IMR-90 (cell line): Measurements from ENCODE around the gene STARD7. TPM values are rescaled to one million over a fixed set of nuclear protein-coding genes. Genes with fewer than 3 reads are reported as not detected.

Source experiments
- ATAC-seq: fragments of 200-7000 bp; cut with Tn5 transposase; 2 replicates; pipeline ENCODE4 v1.9.1; 2020; ENCODE audit warnings: low read depth, mild to moderate bottlenecking, moderate library complexity
- BruUV-seq: library from RNA; stranded (reverse); fragments of 400-500 nt; replicated peaks from 2 replicates; lab custom pipeline; 2021; lab: Mats Ljungman, UMichigan
- CTCF ChIA-PET: fragments of 300-600 bp; formaldehyde crosslinking; extraction: SDS; loops from one replicate; lab custom pipeline; 2021; ENCODE audit warnings: antibody characterized with exemption; lab: Yijun Ruan, JAX
- POLR2A ChIA-PET: fragments of 300-600 bp; sonication (Branson Sonifier 250); formaldehyde crosslinking; loops from one replicate; lab custom pipeline; 2022; ENCODE audit warnings: antibody characterized with exemption; ENCODE audit not compliant: unreplicated experiment; lab: Charles Lee
- DNase-seq: peaks from one replicate; pipeline ENCODE4 v3.0.0; 2013
- H2AFZ ChIP-seq: replicated peaks from 2 replicates; pipeline ENCODE3; 2013; ENCODE audit warnings: low read length, mild to moderate bottlenecking; ENCODE audit not compliant: poor library complexity
- H2AK5ac ChIP-seq: 2 replicates; pipeline ENCODE4 v1.6.1; 2013; ENCODE audit warnings: low read depth, low read length, inconsistent platforms
- H2AK9ac ChIP-seq: replicated peaks from 2 replicates; pipeline ENCODE3; 2013; ENCODE audit warnings: mild to moderate bottlenecking, low read depth, low read length, moderate library complexity; ENCODE audit not compliant: poor library complexity
- H2BK120ac ChIP-seq: 2 replicates; pipeline ENCODE4 v1.6.1; 2013; ENCODE audit warnings: low read depth, low read length, inconsistent platforms
- H2BK15ac ChIP-seq: 3 replicates; pipeline ENCODE4 v1.6.1; 2013; ENCODE audit warnings: low read depth, low read length, inconsistent platforms
- H2BK20ac ChIP-seq: 2 replicates; pipeline ENCODE4 v1.6.1; 2013; ENCODE audit warnings: low read depth, mild to moderate bottlenecking, inconsistent platforms, low read length, moderate library complexity
- H2BK5ac ChIP-seq: 2 replicates; pipeline ENCODE4 v1.6.1; 2013; ENCODE audit warnings: mild to moderate bottlenecking, low read depth, low read length, inconsistent platforms; ENCODE audit not compliant: poor library complexity, severe bottlenecking
- H3K14ac ChIP-seq: replicated peaks from 2 replicates; pipeline ENCODE4 v1.6.1; 2013; ENCODE audit warnings: low read depth, low read length, inconsistent platforms
- H3K18ac ChIP-seq: 2 replicates; pipeline ENCODE4 v1.6.1; 2013; ENCODE audit warnings: low read depth, low read length, control low read depth
- H3K23ac ChIP-seq: 2 replicates; pipeline ENCODE4 v1.6.1; 2013; ENCODE audit warnings: low read depth, low read length, inconsistent platforms
- H3K27ac ChIP-seq: 2 replicates; pipeline ENCODE4 v1.5.1; 2013; ENCODE audit warnings: mild to moderate bottlenecking, control low read depth, low read length; ENCODE audit not compliant: insufficient read depth
- H3K27me3 ChIP-seq: 2 replicates; pipeline ENCODE4 v1.6.1; 2013; ENCODE audit warnings: low read length; ENCODE audit not compliant: control insufficient read depth, insufficient read depth
- H3K36me3 ChIP-seq: 2 replicates; pipeline ENCODE4 v1.6.1; 2013; ENCODE audit warnings: low read length, mixed read lengths; ENCODE audit not compliant: control insufficient read depth, insufficient read depth
- H3K4ac ChIP-seq: 2 replicates; pipeline ENCODE4 v1.6.1; 2013; ENCODE audit warnings: low read depth, low read length, inconsistent platforms
- H3K4me1 ChIP-seq: 2 replicates; pipeline ENCODE4 v1.6.1; 2013; ENCODE audit warnings: low read length, mixed read lengths; ENCODE audit not compliant: control insufficient read depth, insufficient read depth
- H3K4me2 ChIP-seq: 2 replicates; pipeline ENCODE4 v1.6.1; 2013; ENCODE audit warnings: low read depth, mild to moderate bottlenecking, control low read depth, low read length, moderate library complexity
- H3K4me3 ChIP-seq: 2 replicates; pipeline ENCODE4 v1.5.1; 2013; ENCODE audit warnings: low read depth, mild to moderate bottlenecking, control low read depth, low read length, moderate library complexity; ENCODE audit not compliant: insufficient read depth
- H3K56ac ChIP-seq: 2 replicates; pipeline ENCODE4 v1.6.1; 2013; ENCODE audit warnings: low read length, inconsistent platforms; ENCODE audit not compliant: insufficient read depth; ENCODE audit errors: extremely low read depth
- H3K79me1 ChIP-seq, 2 experiments: 2 replicates each; pipeline ENCODE4 v1.6.1; 2013; ENCODE audit warnings: low read length in 2 of 2, inconsistent platforms in 1 of 2, low read depth in 1 of 2
- H3K9ac ChIP-seq: 2 replicates; pipeline ENCODE4 v1.6.1; 2013; ENCODE audit warnings: low read depth, low read length, control low read depth
- H3K9me1 ChIP-seq: 2 replicates; pipeline ENCODE4 v1.6.1; 2013; ENCODE audit warnings: low read length, inconsistent platforms; ENCODE audit not compliant: insufficient read depth
- H3K9me3 ChIP-seq: 2 replicates; pipeline ENCODE4 v1.6.1; 2013; ENCODE audit warnings: low read length; ENCODE audit not compliant: control insufficient read depth, insufficient read depth
- H4K20me1 ChIP-seq: 2 replicates; pipeline ENCODE4 v1.6.1; 2013; ENCODE audit warnings: low read length, inconsistent platforms; ENCODE audit not compliant: insufficient read depth
- H4K5ac ChIP-seq: 2 replicates; pipeline ENCODE4 v1.6.1; 2013; ENCODE audit warnings: mild to moderate bottlenecking, low read depth, low read length, control low read depth
- H4K8ac ChIP-seq, 2 experiments: 2 replicates each; pipeline ENCODE4 v1.6.1; 2013; ENCODE audit warnings: low read depth in 2 of 2, low read length in 2 of 2, control low read depth in 1 of 2, inconsistent platforms in 1 of 2
- H4K91ac ChIP-seq: 2 replicates; pipeline ENCODE4 v1.6.1; 2013; ENCODE audit warnings: low read depth, low read length, inconsistent platforms; ENCODE audit not compliant: insufficient read depth
- BHLHE40 ChIP-seq: fragments of 150-350 bp; IDR thresholded peaks from 2 replicates; pipeline ENCODE4 v1.6.1; 2016; ENCODE audit warnings: mild to moderate bottlenecking, low read depth, low read length
- CEBPB ChIP-seq: IDR thresholded peaks from 2 replicates; pipeline ENCODE4 v1.6.1; 2012; ENCODE audit warnings: low read depth, low read length, improper control_type of control experiment
- CHD1 ChIP-seq: IDR thresholded peaks from 2 replicates; pipeline ENCODE4 v1.6.1; 2012; ENCODE audit warnings: low read depth, low read length, improper control_type of control experiment
- CTCF ChIP-seq: conservative IDR thresholded peaks from 2 replicates; pipeline ENCODE4 v1.5.1; 2012; ENCODE audit warnings: mild to moderate bottlenecking, low read depth, low read length, improper control_type of control experiment
- ELK1 ChIP-seq: fragments of 150-350 bp; IDR thresholded peaks from 2 replicates; pipeline ENCODE4 v1.6.1; 2016; ENCODE audit warnings: low read depth, mild to moderate bottlenecking, low read length, moderate library complexity, borderline replicate concordance
- FOS ChIP-seq: fragments of 150-350 bp; IDR thresholded peaks from 2 replicates; pipeline ENCODE4 v1.6.1; 2016; ENCODE audit warnings: low read depth, low read length
- MAFK ChIP-seq: IDR thresholded peaks from 2 replicates; pipeline ENCODE4 v1.6.1; 2012; ENCODE audit warnings: low read depth, low read length, improper control_type of control experiment
- MAZ ChIP-seq: IDR thresholded peaks from 2 replicates; pipeline ENCODE4 v1.6.1; 2012; ENCODE audit warnings: low read depth, mild to moderate bottlenecking, low read length, improper control_type of control experiment, moderate library complexity, borderline replicate concordance
- MXI1 ChIP-seq: IDR thresholded peaks from 2 replicates; pipeline ENCODE4 v1.6.1; 2012; ENCODE audit warnings: low read depth, mild to moderate bottlenecking, low read length, moderate library complexity, borderline replicate concordance
- NFE2L2 ChIP-seq: fragments of 150-350 bp; IDR thresholded peaks from 2 replicates; pipeline ENCODE4 v1.6.1; 2016; ENCODE audit warnings: low read depth, mild to moderate bottlenecking, low read length
- POLR2A ChIP-seq: IDR thresholded peaks from 2 replicates; pipeline ENCODE4 v1.6.1; 2012; ENCODE audit warnings: mild to moderate bottlenecking, low read depth, low read length
- RAD21 ChIP-seq: IDR thresholded peaks from 2 replicates; pipeline ENCODE4 v1.6.1; 2012; ENCODE audit warnings: low read length, improper control_type of control experiment
- RCOR1 ChIP-seq: IDR thresholded peaks from 2 replicates; pipeline ENCODE4 v1.6.1; 2012; ENCODE audit warnings: mild to moderate bottlenecking, low read length, improper control_type of control experiment; ENCODE audit not compliant: insufficient replicate concordance
- RFX5 ChIP-seq: IDR thresholded peaks from 2 replicates; pipeline ENCODE4 v1.8.0; 2012; ENCODE audit warnings: low read depth, mild to moderate bottlenecking, low read length, moderate library complexity
- SMC3 ChIP-seq: fragments of 150-350 bp; IDR thresholded peaks from 2 replicates; pipeline ENCODE4 v1.6.1; 2016; ENCODE audit warnings: low read depth, mild to moderate bottlenecking, antibody characterized with exemption, low read length, moderate library complexity
- USF2 ChIP-seq: fragments of 150-350 bp; IDR thresholded peaks from 2 replicates; pipeline ENCODE4 v1.6.1; 2017; ENCODE audit warnings: mild to moderate bottlenecking, antibody characterized with exemption, low read length, low read depth
- WGBS, 2 experiments: methylation state at CpG; one replicate each; pipeline versions ENCODE4 v1.1.5 to v1.1.7; 2013; ENCODE audit warnings: missing lambda C conversion rate in 2 of 2; ENCODE audit not compliant: insufficient read length in 1 of 2; ENCODE audit errors: extremely low coverage in 2 of 2; 5-methylcytosine and 5-hydroxymethylcytosine counted together
- dilution Hi-C: fragments of 300-500 bp; cut with HindIII; formaldehyde crosslinking; loops from one replicate; pipeline ENCODE4 v1.14.3; 2018; ENCODE audit warnings: low sequenced_read_pairs; ENCODE audit not compliant: unreplicated experiment
- in situ Hi-C: fragments of 300-500 bp; cut with MboI; formaldehyde crosslinking; loops from 3 replicates; pipeline ENCODE4 v1.14.3; 2019; ENCODE audit warnings: low sequenced_read_pairs, inconsistent platforms, mixed read lengths
- intact Hi-C: fragments of 100-400 bp; cut with micrococcal nuclease; formaldehyde crosslinking; loops from 2 replicates; pipeline ENCODE4 v1.10.0; 2022
- polyA plus RNA-seq, 3 experiments: library from polyadenylated mRNA; depleted of rRNA; stranded (reverse); fragments of >200 nt; gene quantifications; 2 replicates each; pipeline ENCODE4 v1.2.3, GENCODE V29; 2012; ENCODE audit warnings: low replicate concordance in 1 of 3
- total RNA-seq: library from RNA; depleted of rRNA; stranded (reverse); fragments of >200 nt; gene quantifications from 2 replicates; pipeline ENCODE4 v1.2.3, GENCODE V29; 2012

The STARD7 gene
- total and polyA plus RNA-seq, 2 of the 4 experiments (the other 2 are of a cell fraction), result 61.7 to 138 TPM

GRCh38 chr2:96143231-96143847 lies 65.3 kb downstream of the STARD7 start:
- no peak overlapping the region for H3K4me2 ChIP-seq
- no peak overlapping the region for H2BK20ac ChIP-seq
- TF ChIP-seq ELK1 (no peak), FOS (no peak), USF2 (no peak), RAD21 (no peak), POLR2A (no peak), MAZ (no peak), CEBPB (no peak), NFE2L2 (no peak), RCOR1 (no peak), MAFK (no peak), BHLHE40 (no peak), CTCF (no peak), RFX5 (no peak), MXI1 (no peak), CHD1 (no peak), SMC3 (no peak)
- no peak overlapping the region for H2AFZ ChIP-seq
- 89% methylated on average over 3 of the region's 10 CpGs; no CpG with 5 or more reads in 1 of the 2 experiments for WGBS, 2 experiments
- H2BK15ac ChIP-seq, result no peak overlapping the region
- H3K9me1 ChIP-seq, result no peaks in the 10 kb centered on the region
- H3K18ac ChIP-seq, result no peak overlapping the region
- H4K5ac ChIP-seq, result no peak overlapping the region
- no TSS peak for BruUV-seq
- H3K9ac ChIP-seq, result no peak overlapping the region
- H3K9me3 ChIP-seq, result no peaks in the 10 kb centered on the region
- no peak overlapping the region for H4K8ac ChIP-seq
- H2AK9ac ChIP-seq, result no peak overlapping the region
- ChIA-PET CTCF (interaction anchor here (1.3 kb wide), 1 partner anchor 31 kb away, joined by 4 read pairs; no protein-coding TSS in a partner anchor), POLR2A (no interaction called here)
- no peak overlapping the region for H2AK5ac ChIP-seq
- H2BK5ac ChIP-seq, result no peak overlapping the region
- no peak overlapping the region for H3K4ac ChIP-seq
- peaks cover 0 to 4% of the 10 kb centered on the region in 2 experiments; a peak in 1 of 4 replicates for H3K79me1 ChIP-seq
- dilution Hi-C loops, result no loop called here
- H3K27me3 ChIP-seq, result no peaks in the 10 kb centered on the region
- in situ Hi-C loops, result no loop called here
- no peak overlapping the region for H3K23ac ChIP-seq
- H3K14ac ChIP-seq, result no peak overlapping the region
- peaks cover 2% of the 10 kb centered on the region; the same call in 1 of the 2 replicates for H3K4me1 ChIP-seq
- no peak for ATAC-seq
- no peak overlapping the region for H2BK120ac ChIP-seq
- H3K36me3 ChIP-seq, result no peaks in the 10 kb centered on the region
- H4K20me1 ChIP-seq, result no peaks in the 10 kb centered on the region; the same call in 1 of the 2 replicates
- H3K56ac ChIP-seq, result no peak overlapping the region
- H4K91ac ChIP-seq, result no peak overlapping the region
- H3K27ac ChIP-seq, result no peak overlapping the region
- DNase-seq, result no peak
- H3K4me3 ChIP-seq, result no peak overlapping the region
- intact Hi-C loops, result no loop called here
